Skeletal muscle satellite cell (primary cell): ENCODE data around the gene STON2.
"Not testable (repeated sequence)": the region's sequence is repeated elsewhere in the genome, so short reads cannot be mapped to it uniquely, and the experiment has no call there.

Source experiments
- H3K27me3 ChIP-seq: 2 replicates; pipeline ENCODE4 v1.7.0; 2013; ENCODE audit warnings: low read length; ENCODE audit not compliant: control insufficient read depth, insufficient read depth
- H3K36me3 ChIP-seq: 2 replicates; pipeline ENCODE4 v1.7.0; 2013; ENCODE audit warnings: mild to moderate bottlenecking, control low read depth, low read length; ENCODE audit not compliant: insufficient read depth
- H3K4me1 ChIP-seq: 2 replicates; pipeline ENCODE4 v1.7.0; 2013; ENCODE audit warnings: low read length; ENCODE audit not compliant: control insufficient read depth, insufficient read depth
- H3K4me2 ChIP-seq: 2 replicates; pipeline ENCODE4 v1.7.0; 2013; ENCODE audit warnings: mild to moderate bottlenecking, low read length
- H3K4me3 ChIP-seq: 2 replicates; pipeline ENCODE4 v1.7.0; 2013; ENCODE audit warnings: low read length
- H3K9ac ChIP-seq: 2 replicates; pipeline ENCODE4 v1.7.0; 2013; ENCODE audit warnings: mild to moderate bottlenecking, low read depth, low read length, moderate library complexity
- H3K9me3 ChIP-seq: replicated peaks from 2 replicates; pipeline ENCODE4 v1.7.0; 2013; ENCODE audit warnings: mild to moderate bottlenecking, control low read depth, low read length

The STON2 gene

GRCh38 chr14:81396113-81396512, 4.0 kb downstream of the STON2 start:
- Histone ChIP-seq H3K4me2 (no peak overlapping the region), H3K4me3 (no peak overlapping the region), H3K36me3 (no peaks in the 10 kb centered on the region), H3K27me3 (peaks cover 6% of the 10 kb centered on the region), H3K4me1 (peaks cover 20% of the 10 kb centered on the region), H3K9ac (no peak overlapping the region), H3K9me3 (no peaks in the 10 kb centered on the region)

- H3K9me3 ChIP-seq, result no peaks in the 10 kb centered on the region
- H3K36me3 ChIP-seq, result no peaks in the 10 kb centered on the region
- no peak overlapping the region for H3K9ac ChIP-seq
- peaks cover 6% of the 10 kb centered on the region for H3K27me3 ChIP-seq
- H3K4me1 ChIP-seq, result peaks cover 8% of the 10 kb centered on the region
- no peak overlapping the region for H3K4me3 ChIP-seq
- no peak overlapping the region for H3K4me2 ChIP-seq
Observed at GRCh38 chr14:81394739-81395138, 5.4 kb downstream of the STON2 start.

GRCh38 chr14:81392976-81393643, 7.0 kb downstream of the STON2 start:
- H3K4me3 ChIP-seq, result no peak overlapping the region
- H3K9me3 ChIP-seq, result no peaks in the 10 kb centered on the region
- H3K9ac ChIP-seq, result no peak overlapping the region
- peaks cover 14% of the 10 kb centered on the region for H3K27me3 ChIP-seq
- H3K4me1 ChIP-seq, result peaks cover 4% of the 10 kb centered on the region
- no peak overlapping the region for H3K4me2 ChIP-seq
- no peaks in the 10 kb centered on the region for H3K36me3 ChIP-seq

- peaks cover 14% of the 10 kb centered on the region for H3K27me3 ChIP-seq
- H3K9ac ChIP-seq, result no peak overlapping the region
- H3K4me3 ChIP-seq, result no peak overlapping the region
- no peak overlapping the region for H3K4me2 ChIP-seq
- no peaks in the 10 kb centered on the region for H3K36me3 ChIP-seq
- peaks cover 4% of the 10 kb centered on the region for H3K4me1 ChIP-seq
- H3K9me3 ChIP-seq, result no peaks in the 10 kb centered on the region
Observed at GRCh38 chr14:81392052-81392451, 8.1 kb downstream of the STON2 start.

GRCh38 chr14:81390696-81391095, 9.4 kb downstream of the STON2 start:
- no peaks in the 10 kb centered on the region for H3K9me3 ChIP-seq
- no peaks in the 10 kb centered on the region for H3K36me3 ChIP-seq
- H3K27me3 ChIP-seq, result peaks cover 21% of the 10 kb centered on the region
- no peak overlapping the region for H3K9ac ChIP-seq
- no peak overlapping the region for H3K4me3 ChIP-seq
- H3K4me1 ChIP-seq, result no peaks in the 10 kb centered on the region
- no peak overlapping the region for H3K4me2 ChIP-seq

GRCh38 chr14:81388336-81388735, 11.8 kb downstream of the STON2 start:
- no peak overlapping the region for H3K9ac ChIP-seq
- peaks cover 20% of the 10 kb centered on the region for H3K27me3 ChIP-seq
- H3K9me3 ChIP-seq, result no peaks in the 10 kb centered on the region
- H3K4me2 ChIP-seq, result no peak overlapping the region
- no peak overlapping the region for H3K4me3 ChIP-seq
- H3K36me3 ChIP-seq, result no peaks in the 10 kb centered on the region
- no peaks in the 10 kb centered on the region for H3K4me1 ChIP-seq

GRCh38 chr14:81386290-81386745, 13.8 kb downstream of the STON2 start:
- Histone ChIP-seq H3K4me2 (no peak overlapping the region), H3K27me3 (peaks cover 20% of the 10 kb centered on the region), H3K36me3 (no peaks in the 10 kb centered on the region), H3K9me3 (no peaks in the 10 kb centered on the region), H3K4me1 (no peaks in the 10 kb centered on the region), H3K4me3 (no peak overlapping the region), H3K9ac (no peak overlapping the region)

GRCh38 chr14:81385886-81386285, 14.2 kb downstream of the STON2 start:
- peaks cover 20% of the 10 kb centered on the region for H3K27me3 ChIP-seq
- H3K36me3 ChIP-seq, result no peaks in the 10 kb centered on the region
- H3K9me3 ChIP-seq, result no peaks in the 10 kb centered on the region
- H3K9ac ChIP-seq, result no peak overlapping the region
- H3K4me1 ChIP-seq, result no peaks in the 10 kb centered on the region
- no peak overlapping the region for H3K4me3 ChIP-seq
- H3K4me2 ChIP-seq, result no peak overlapping the region

GRCh38 chr14:81385419-81385818, 14.7 kb downstream of the STON2 start:
- H3K36me3 ChIP-seq, result no peaks in the 10 kb centered on the region
- H3K4me1 ChIP-seq, result no peaks in the 10 kb centered on the region
- no peak overlapping the region for H3K4me3 ChIP-seq
- H3K27me3 ChIP-seq, result peaks cover 20% of the 10 kb centered on the region
- H3K9ac ChIP-seq, result no peak overlapping the region
- H3K9me3 ChIP-seq, result no peaks in the 10 kb centered on the region
- H3K4me2 ChIP-seq, result no peak overlapping the region

- H3K4me3 ChIP-seq, result no peak overlapping the region
- H3K9me3 ChIP-seq, result no peaks in the 10 kb centered on the region
- H3K4me2 ChIP-seq, result no peak overlapping the region
- H3K9ac ChIP-seq, result no peak overlapping the region
- no peaks in the 10 kb centered on the region for H3K4me1 ChIP-seq
- H3K36me3 ChIP-seq, result no peaks in the 10 kb centered on the region
- H3K27me3 ChIP-seq, result peaks cover 20% of the 10 kb centered on the region
Observed at GRCh38 chr14:81384900-81385299, 15.2 kb downstream of the STON2 start.

GRCh38 chr14:81382517-81383225, 17.5 kb downstream of the STON2 start:
- Histone ChIP-seq H3K9ac (no peak overlapping the region), H3K4me3 (no peak overlapping the region), H3K4me1 (no peaks in the 10 kb centered on the region), H3K27me3 (peaks cover 12% of the 10 kb centered on the region), H3K4me2 (no peak overlapping the region), H3K9me3 (no peaks in the 10 kb centered on the region), H3K36me3 (no peaks in the 10 kb centered on the region)

- not testable (repeated sequence) for H3K27me3 ChIP-seq, H3K4me1 ChIP-seq, H3K4me3 ChIP-seq, H3K36me3 ChIP-seq, H3K4me2 ChIP-seq, H3K9me3 ChIP-seq, H3K9ac ChIP-seq
Observed at GRCh38 chr14:81380009-81380408, 20.1 kb downstream of the STON2 start.
